GM19023 (cell line): ENCODE data around the gene TFPI2.

Source experiments
- ATAC-seq: cut with Tn5 transposase; IDR thresholded peaks from one replicate; pipeline ENCODE4 v1.9.1; 2021; ENCODE audit warnings: mild to moderate bottlenecking, moderate library complexity; ENCODE audit not compliant: unreplicated experiment

The TFPI2 gene

GRCh38 chr7:93910076-93910994, 19.8 kb upstream of the TFPI2 start:
- ATAC-seq: no peak

GRCh38 chr7:93906267-93906666, 15.7 kb upstream of the TFPI2 start, which contains the start of gene GNGT1:
Gene GNGT1, plus strand, starts transcription at chr7:93906567. Its CDS starts 180 bp downstream, at chr7:93906747.
- ATAC-seq: no peak

GRCh38 chr7:93902777-93903423, 12.3 kb upstream of the TFPI2 start:
- ATAC-seq: no peak

- ATAC-seq: no peak
These were observed 7.1 kb upstream of the TFPI2 start for GRCh38 chr7:93897680-93898079.

GRCh38 chr7:93895859-93896600, 5.5 kb upstream of the TFPI2 start:
- ATAC-seq: no peak

- ATAC-seq: no peak
These were observed 4.5 kb upstream of the TFPI2 start for GRCh38 chr7:93894966-93895640.

GRCh38 chr7:93894426-93894825, 3.9 kb upstream of the TFPI2 start:
- no peak for ATAC-seq

GRCh38 chr7:93890041-93890463, 501 bp downstream of the TFPI2 start:
- no peak for ATAC-seq

GRCh38 chr7:93889261-93889660, 1.3 kb downstream of the TFPI2 start:
- no peak for ATAC-seq

GRCh38 chr7:93884541-93884940, 6.0 kb downstream of the TFPI2 start:
- no peak for ATAC-seq

- no peak for ATAC-seq
These were observed 6.6 kb downstream of the TFPI2 start for GRCh38 chr7:93883917-93884345.

GRCh38 chr7:93883078-93883916, 7.3 kb downstream of the TFPI2 start:
- no peak for ATAC-seq

- ATAC-seq: no peak
These were observed 8.1 kb downstream of the TFPI2 start for GRCh38 chr7:93882468-93882867.

GRCh38 chr7:93879356-93879755, 11.2 kb downstream of the TFPI2 start:
- ATAC-seq: no peak

GRCh38 chr7:93877742-93878141, 12.8 kb downstream of the TFPI2 start:
- ATAC-seq: no peak

GRCh38 chr7:93873998-93874574, 16.5 kb downstream of the TFPI2 start:
- no peak for ATAC-seq

- no peak for ATAC-seq
These were observed 23.7 kb downstream of the TFPI2 start for GRCh38 chr7:93866886-93867285.

- no peak for ATAC-seq
These were observed 27.9 kb downstream of the TFPI2 start for GRCh38 chr7:93862651-93863050.

- ATAC-seq: no peak
These were observed 29.1 kb downstream of the TFPI2 start for GRCh38 chr7:93861325-93861949.
